Natural killer cell (primary cell): ENCODE results near the gene SLC34A3. TPM values are rescaled to one million over a fixed set of nuclear protein-coding genes. Genes with fewer than 3 reads are reported as not detected.

Experiments
- ATAC-seq, 3 donors: fragments of 150-1000 bp in 2 of 3; fragments of 200-7000 bp in 1 of 3; cut with Tn5 transposase; 1 replicate in 1 of 3; 2 replicates in 2 of 3; pipeline ENCODE4 v1.10.0; 2021; ENCODE audit warnings: mild to moderate bottlenecking in 2 of 3, moderate library complexity in 2 of 3
- DNase-seq, 2 donors: peaks; one replicate each; pipeline versions ENCODE4 v3.0.0 to v3.0.0-alpha.2; 2013 to 2021; ENCODE audit warnings: mixed read lengths in 1 of 2
- H3K27ac ChIP-seq: one replicate; pipeline ENCODE4 v1.5.1; 2013; ENCODE audit warnings: mild to moderate bottlenecking, low read length
- H3K27me3 ChIP-seq: one replicate; pipeline ENCODE4 v1.6.1; 2013; ENCODE audit warnings: low read length; ENCODE audit not compliant: control insufficient read depth, insufficient read depth
- H3K36me3 ChIP-seq: one replicate; pipeline ENCODE4 v1.6.1; 2013; ENCODE audit warnings: low read length; ENCODE audit not compliant: control insufficient read depth, insufficient read depth
- H3K4me1 ChIP-seq: one replicate; pipeline ENCODE4 v1.6.1; 2013; ENCODE audit warnings: low read length; ENCODE audit not compliant: control insufficient read depth, insufficient read depth
- H3K4me3 ChIP-seq: one replicate; pipeline ENCODE4 v1.5.1; 2013; ENCODE audit warnings: low read length
- H3K9me3 ChIP-seq: one replicate; pipeline ENCODE4 v1.6.1; 2013; ENCODE audit warnings: low read length; ENCODE audit not compliant: control insufficient read depth, insufficient read depth
- H3K27ac Mint-ChIP-seq, 2 donors: one replicate each; pipeline ENCODE4 v1.8.0; 2022; ENCODE audit warnings: mild to moderate bottlenecking in 2 of 2, mixed read lengths in 2 of 2, moderate library complexity in 1 of 2
- H3K27me3 Mint-ChIP-seq, 2 donors: one replicate each; pipeline ENCODE4 v1.8.0; 2022; ENCODE audit warnings: low read depth in 2 of 2, mixed read lengths in 2 of 2
- H3K36me3 Mint-ChIP-seq: one replicate; pipeline ENCODE4 v1.8.0; 2022; ENCODE audit warnings: mixed read lengths
- H3K4me1 Mint-ChIP-seq, 2 donors: one replicate each; pipeline ENCODE4 v1.8.0; 2022; ENCODE audit warnings: mixed read lengths in 2 of 2
- H3K4me3 Mint-ChIP-seq: one replicate; pipeline ENCODE4 v1.8.0; 2022; ENCODE audit warnings: mild to moderate bottlenecking, moderate library complexity, mixed read lengths
- H3K9me3 Mint-ChIP-seq, 2 donors: one replicate each; pipeline ENCODE4 v1.8.0; 2022; ENCODE audit warnings: mixed read lengths in 2 of 2
- WGBS: methylation state at CpG from one replicate; pipeline ENCODE4 v1.1.7; 2013; ENCODE audit warnings: missing lambda C conversion rate; ENCODE audit not compliant: insufficient coverage; 5-methylcytosine and 5-hydroxymethylcytosine counted together
- intact Hi-C: fragments of 100-400 bp; cut with micrococcal nuclease; formaldehyde crosslinking; loops from one replicate; pipeline ENCODE4 v1.14.2; 2022
- total RNA-seq, 4 donors: library from RNA; stranded (reverse); fragments of 120-200 nt in 1 of 4; gene quantifications; one replicate each; pipeline versions ENCODE4 v1.2.3 to v1.2.4, GENCODE V29; 2013 to 2022
- TF ChIP-seq, protein P1 (sequence below): fragments of 200-600 bp; IDR thresholded peaks from one replicate; pipeline ENCODE4 v1.8.0; 2022; ENCODE audit warnings: antibody characterized with exemption

Gene SLC34A3
- total RNA-seq, 3 donors from 2014 or later (not counting 1 experiment from before 2014, with no cell fraction given): not detected

DNA sequence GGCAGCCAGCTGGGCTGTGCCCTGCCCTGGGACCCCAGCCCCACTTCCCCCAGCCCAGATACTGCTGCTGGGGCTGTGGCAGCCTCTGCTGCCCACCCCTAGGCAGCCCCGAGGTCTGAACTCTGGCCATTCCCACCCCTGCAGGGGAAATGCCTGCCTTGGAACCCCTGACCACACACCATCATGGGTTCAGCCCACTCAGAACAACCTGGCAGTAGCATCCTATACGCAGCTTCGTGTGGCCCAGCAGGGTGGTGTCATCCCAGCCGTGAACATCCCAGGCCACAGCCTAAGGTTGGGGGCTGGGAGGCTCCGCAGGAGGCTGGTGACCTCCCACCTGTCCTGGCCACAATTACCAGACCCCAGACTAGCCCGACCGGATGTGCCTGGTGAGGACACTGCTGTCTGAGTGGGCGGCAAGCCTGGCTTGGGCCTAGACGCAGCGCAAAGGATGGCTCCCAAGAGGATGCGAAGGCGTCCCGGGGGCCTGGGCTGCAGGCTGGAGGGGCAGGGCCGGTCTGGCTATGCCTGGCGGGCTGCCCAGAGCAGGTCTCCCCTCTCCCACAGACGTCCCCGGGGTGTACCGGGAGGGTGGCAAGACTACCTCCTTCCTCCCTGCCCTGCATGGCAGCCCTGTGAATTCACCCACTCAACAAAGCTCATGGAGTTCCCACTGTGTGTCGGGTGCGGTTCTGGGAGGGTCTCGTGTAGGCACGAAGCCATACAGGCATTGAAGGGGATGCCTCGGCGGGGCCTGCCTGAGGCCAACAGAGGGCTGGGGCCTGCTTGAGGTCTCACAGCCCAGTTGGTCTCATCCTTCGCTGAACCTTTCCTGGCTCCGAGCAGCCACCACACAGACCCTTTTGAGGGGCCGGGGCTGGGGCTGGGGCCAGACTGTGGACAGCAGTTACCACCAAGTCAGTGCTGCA lies 1.5 kb upstream of the SLC34A3 start:
- Mint-ChIP-seq H3K27ac (no peak overlapping the region), H3K27me3 (peaks cover 0 to 3% of the 10 kb centered on the region in 2 donors)
- no peak for ATAC-seq

DNA sequence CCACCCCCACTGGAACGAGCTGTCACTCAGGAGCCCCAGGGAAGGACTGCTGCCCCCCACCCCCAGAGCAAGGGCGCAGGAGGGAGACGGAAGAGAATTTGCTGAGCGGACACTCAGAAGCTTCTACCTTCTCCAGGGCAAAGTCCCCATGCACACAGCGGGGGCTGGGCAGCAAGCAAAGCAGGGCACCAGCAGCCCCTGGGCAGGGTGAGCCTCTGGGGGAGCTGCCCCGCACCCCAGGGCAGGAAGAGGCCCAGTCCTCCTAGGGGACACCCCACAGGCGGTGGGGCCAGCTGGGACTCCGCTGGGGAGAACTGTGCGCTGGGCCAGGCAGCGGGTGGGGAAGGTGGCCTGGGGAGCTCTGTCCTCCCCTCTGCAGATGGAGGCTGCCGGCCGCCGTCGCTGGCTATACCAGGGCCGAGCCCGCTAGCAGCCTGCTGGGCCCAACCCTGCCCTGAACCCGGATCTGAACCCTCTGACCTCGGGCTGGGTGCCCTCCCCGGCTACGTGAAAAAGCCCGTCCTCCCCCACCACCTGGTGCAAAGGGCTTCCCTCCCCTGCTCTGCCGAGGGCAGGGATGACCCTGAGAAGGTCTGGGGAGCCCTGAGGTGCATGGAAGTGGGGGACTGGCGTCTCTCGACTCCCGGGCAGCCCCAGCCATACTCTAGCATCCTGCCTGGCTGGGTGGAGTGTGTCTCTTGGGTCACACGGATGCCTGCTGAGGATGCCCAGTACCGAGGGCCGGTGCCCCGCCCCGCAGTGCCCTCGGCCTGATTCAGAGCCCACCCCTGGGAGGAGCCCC lies 597 bp upstream of the SLC34A3 start:
- H3K27me3 Mint-ChIP-seq: peaks cover 0 to 7% of the 10 kb centered on the region in 2 donors
- H3K4me3 Mint-ChIP-seq: no peak overlapping the region
- no peaks in the 10 kb centered on the region for H3K36me3 ChIP-seq

More for the DNA sequence above, 1.5 kb upstream of the SLC34A3 start:
- DNase-seq: no peak
- 71% methylated on average over 27 of the region's 27 CpGs for WGBS
- Mint-ChIP-seq H3K9me3 (no peaks in the 10 kb centered on the region), H3K36me3 (no peaks in the 10 kb centered on the region), H3K4me3 (no peak overlapping the region), H3K4me1 (peaks cover 5% of the 10 kb centered on the region in 2 donors)
- Histone ChIP-seq H3K27ac (no peak overlapping the region), H3K4me1 (peaks cover 16% of the 10 kb centered on the region), H3K4me3 (no peak overlapping the region), H3K36me3 (no peaks in the 10 kb centered on the region), H3K9me3 (no peaks in the 10 kb centered on the region), H3K27me3 (peaks cover 9% of the 10 kb centered on the region)
- TF ChIP-seq, protein P1, sequence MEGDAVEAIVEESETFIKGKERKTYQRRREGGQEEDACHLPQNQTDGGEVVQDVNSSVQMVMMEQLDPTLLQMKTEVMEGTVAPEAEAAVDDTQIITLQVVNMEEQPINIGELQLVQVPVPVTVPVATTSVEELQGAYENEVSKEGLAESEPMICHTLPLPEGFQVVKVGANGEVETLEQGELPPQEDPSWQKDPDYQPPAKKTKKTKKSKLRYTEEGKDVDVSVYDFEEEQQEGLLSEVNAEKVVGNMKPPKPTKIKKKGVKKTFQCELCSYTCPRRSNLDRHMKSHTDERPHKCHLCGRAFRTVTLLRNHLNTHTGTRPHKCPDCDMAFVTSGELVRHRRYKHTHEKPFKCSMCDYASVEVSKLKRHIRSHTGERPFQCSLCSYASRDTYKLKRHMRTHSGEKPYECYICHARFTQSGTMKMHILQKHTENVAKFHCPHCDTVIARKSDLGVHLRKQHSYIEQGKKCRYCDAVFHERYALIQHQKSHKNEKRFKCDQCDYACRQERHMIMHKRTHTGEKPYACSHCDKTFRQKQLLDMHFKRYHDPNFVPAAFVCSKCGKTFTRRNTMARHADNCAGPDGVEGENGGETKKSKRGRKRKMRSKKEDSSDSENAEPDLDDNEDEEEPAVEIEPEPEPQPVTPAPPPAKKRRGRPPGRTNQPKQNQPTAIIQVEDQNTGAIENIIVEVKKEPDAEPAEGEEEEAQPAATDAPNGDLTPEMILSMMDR: no peak
- intact Hi-C loops: loop anchor here (5.0 kb wide), 2 partner anchors 112 to 182 kb away; partner anchors contain the start of gene NPDC1

DNA sequence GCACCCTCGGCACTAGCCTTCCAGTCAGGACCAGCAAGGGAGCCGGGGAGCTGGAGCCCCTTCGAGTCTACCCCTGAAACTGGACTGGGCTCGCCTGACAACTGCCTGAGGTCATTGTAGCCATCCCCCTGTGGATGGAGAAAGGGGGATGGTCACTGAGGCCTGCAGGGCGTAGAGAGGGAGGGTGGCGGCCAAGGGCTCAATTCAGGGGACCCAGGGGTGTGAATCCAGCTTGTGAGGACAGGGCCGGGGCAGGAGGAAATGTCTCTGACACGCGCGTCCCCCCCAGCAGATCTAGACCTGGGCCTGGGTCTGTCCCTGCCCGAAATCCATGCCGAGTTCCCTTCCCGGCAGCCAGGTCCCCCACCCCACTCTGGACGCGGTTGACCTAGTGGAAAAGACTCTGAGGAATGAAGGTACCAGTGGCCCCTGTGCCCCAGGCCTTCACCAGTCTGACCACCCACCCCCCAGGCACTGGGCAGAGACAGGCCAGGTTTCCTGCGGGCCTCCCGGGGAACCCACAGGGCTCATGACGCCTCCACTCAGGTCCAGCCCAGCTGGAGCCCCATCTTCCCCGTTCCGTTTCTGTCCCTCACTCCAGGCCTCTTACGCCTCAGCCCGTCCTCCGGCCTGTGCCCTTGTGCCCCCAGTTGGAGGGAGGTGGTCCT lies 805 bp downstream of the SLC34A3 start:
- peaks cover 28% of the 10 kb centered on the region for H3K4me1 ChIP-seq
- no peaks in the 10 kb centered on the region for H3K36me3 ChIP-seq
- no peak overlapping the region for H3K4me3 Mint-ChIP-seq
- no peak overlapping the region for H3K27ac ChIP-seq
- H3K27me3 ChIP-seq: peaks cover 9% of the 10 kb centered on the region
- DNase-seq (no peak), ATAC-seq (no peak)
- H3K4me3 ChIP-seq: no peak overlapping the region
- H3K4me1 Mint-ChIP-seq: peaks cover 5 to 13% of the 10 kb centered on the region in 2 donors
- TF ChIP-seq, protein P1: no peak
- H3K9me3 Mint-ChIP-seq: no peaks in the 10 kb centered on the region
- intact Hi-C loops: no loop called here
- no peak overlapping the region for H3K27ac Mint-ChIP-seq
- H3K9me3 ChIP-seq: no peaks in the 10 kb centered on the region
- no peaks in the 10 kb centered on the region for H3K36me3 Mint-ChIP-seq
- H3K27me3 Mint-ChIP-seq: peaks cover 0 to 9% of the 10 kb centered on the region in 2 donors
- WGBS: 91% methylated on average over 23 of the region's 23 CpGs

More for the DNA sequence above, 597 bp upstream of the SLC34A3 start:
- TF ChIP-seq, protein P1: no peak
- H3K27me3 ChIP-seq: peaks cover 9% of the 10 kb centered on the region
- Mint-ChIP-seq H3K36me3 (no peaks in the 10 kb centered on the region), H3K27ac (no peak overlapping the region), H3K9me3 (no peaks in the 10 kb centered on the region), H3K4me1 (peaks cover 5 to 9% of the 10 kb centered on the region in 2 donors)
- ATAC-seq: no peak
- H3K27ac ChIP-seq: no peak overlapping the region
- H3K4me1 ChIP-seq: peaks cover 15% of the 10 kb centered on the region
- WGBS: 64% methylated on average over 31 of the region's 31 CpGs
- intact Hi-C loops: loop anchor here (5.0 kb wide), 2 partner anchors 113 to 183 kb away; partner anchors contain the start of gene NPDC1
- no peak for DNase-seq
- H3K9me3 ChIP-seq: no peaks in the 10 kb centered on the region
- H3K4me3 ChIP-seq: no peak overlapping the region
